GM21529 (cell line): ENCODE measurements around the gene PTGDS.

Experiments
- ATAC-seq: cut with Tn5 transposase; IDR thresholded peaks from one replicate; pipeline ENCODE4 v1.9.1; 2021; ENCODE audit not compliant: unreplicated experiment

PTGDS gene

DNA sequence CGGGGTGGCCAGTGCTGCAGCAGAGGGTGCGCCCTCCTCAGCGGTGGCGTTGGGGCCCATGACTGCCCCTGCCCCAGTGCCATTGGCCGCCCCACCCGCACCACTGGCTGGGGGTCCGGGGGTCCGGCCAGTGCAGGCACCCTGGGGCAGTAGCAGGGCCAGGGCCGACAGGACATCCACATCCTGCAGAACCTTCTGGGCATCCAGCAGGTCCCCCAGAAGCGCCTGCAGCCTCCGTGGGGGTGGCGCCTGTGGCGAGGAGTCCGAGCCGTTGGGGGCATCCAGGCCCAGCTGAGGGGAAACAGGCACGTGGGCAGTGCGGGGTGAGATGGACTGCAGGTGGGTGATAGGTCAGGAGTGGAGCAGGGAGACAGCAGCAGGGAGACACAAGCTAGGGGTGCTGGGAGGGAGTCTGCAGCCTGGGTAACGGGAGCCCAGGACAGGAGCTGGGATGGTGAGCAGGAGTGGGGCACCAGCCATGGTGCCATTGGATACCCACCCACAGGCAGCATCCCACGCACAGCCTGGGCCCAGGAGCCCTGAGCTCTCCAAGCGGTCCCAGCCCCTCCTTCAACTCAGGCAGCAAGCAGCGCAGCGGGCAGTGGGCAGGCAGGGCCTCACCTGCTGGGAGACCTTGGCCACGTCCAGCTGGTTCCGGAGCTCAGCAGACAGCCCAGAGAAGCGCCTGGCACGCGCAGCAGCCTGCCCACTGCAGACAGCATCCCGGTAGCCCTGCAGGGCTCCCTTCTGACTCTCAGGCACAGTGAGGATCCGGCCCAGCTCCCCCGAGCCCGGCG is 43.7 kb downstream of the PTGDS start:
- ATAC-seq = no peak

- ATAC-seq = no peak
Measured at GRCh38 chr9:137021568-137021978, 44.3 kb downstream of the PTGDS start.

GRCh38 chr9:137021979-137022661 is 44.8 kb downstream of the PTGDS start:
- no peak for ATAC-seq

GRCh38 chr9:137022662-137023008 is 45.3 kb downstream of the PTGDS start:
- ATAC-seq = no peak

- ATAC-seq = no peak
Measured at GRCh38 chr9:137023157-137023556, 45.9 kb downstream of the PTGDS start.

DNA sequence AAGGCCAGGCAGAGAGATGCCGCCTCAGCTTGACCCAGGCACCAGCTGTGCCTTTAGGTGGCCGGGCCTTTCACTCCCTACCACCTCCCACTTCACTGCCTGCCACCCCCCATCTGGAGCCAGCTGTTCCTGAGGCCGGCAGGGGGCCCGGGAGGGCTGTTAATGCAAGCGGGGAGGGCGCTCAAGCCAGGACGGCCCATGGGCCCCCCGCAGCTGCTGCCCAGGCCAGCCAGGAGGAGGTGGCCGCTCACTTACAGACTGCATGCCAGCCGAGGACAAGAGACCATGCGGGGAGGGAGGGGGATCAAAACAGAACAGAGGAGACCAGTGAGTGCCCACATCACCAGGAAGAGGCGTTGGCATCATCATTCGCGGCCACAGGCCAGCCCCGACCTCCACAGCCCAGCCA is 46.3 kb downstream of the PTGDS start:
- no peak for ATAC-seq

- no peak for ATAC-seq
Measured at GRCh38 chr9:137025517-137025966, 48.2 kb downstream of the PTGDS start.

DNA sequence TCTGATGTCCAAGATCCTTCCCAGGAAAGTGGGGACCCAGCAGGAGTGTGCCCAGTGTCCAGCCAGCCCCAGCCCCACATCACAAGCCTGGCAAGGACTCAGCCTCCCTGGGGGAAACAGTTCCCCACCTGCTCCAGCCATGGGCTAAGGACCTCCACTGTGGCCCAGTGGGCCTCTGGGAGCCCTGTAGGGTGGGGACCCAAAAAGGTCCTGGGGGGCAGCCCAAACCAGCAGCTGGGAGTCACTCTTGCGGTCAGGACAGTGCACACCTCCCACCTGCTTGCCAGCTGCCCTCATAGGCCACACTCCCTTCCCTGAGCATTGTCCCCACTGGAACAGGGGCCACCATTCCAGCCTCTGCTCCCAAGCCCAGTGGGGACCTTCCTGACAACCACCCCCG is 49.1 kb downstream of the PTGDS start:
- no peak for ATAC-seq

DNA sequence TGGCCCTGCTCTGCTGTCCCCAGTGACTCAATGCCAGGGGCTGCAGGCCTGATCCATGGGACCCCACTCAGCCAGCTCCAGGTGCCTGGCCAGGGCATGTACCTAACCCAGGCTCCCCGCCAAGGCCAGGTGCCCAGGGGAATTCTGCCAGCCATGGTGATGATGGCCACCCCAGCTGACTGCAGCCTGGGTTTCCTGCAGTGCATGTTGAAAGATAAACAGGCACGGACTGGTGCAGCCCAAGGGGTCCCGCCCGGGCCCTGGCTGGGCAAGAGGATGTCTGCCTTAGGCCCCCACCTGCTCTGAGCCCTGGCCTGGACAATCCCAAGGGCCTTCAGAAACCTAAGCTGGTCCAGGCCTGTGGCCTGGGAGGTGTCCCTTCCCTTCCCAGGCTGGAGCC is 49.5 kb downstream of the PTGDS start:
- ATAC-seq = no peak

DNA sequence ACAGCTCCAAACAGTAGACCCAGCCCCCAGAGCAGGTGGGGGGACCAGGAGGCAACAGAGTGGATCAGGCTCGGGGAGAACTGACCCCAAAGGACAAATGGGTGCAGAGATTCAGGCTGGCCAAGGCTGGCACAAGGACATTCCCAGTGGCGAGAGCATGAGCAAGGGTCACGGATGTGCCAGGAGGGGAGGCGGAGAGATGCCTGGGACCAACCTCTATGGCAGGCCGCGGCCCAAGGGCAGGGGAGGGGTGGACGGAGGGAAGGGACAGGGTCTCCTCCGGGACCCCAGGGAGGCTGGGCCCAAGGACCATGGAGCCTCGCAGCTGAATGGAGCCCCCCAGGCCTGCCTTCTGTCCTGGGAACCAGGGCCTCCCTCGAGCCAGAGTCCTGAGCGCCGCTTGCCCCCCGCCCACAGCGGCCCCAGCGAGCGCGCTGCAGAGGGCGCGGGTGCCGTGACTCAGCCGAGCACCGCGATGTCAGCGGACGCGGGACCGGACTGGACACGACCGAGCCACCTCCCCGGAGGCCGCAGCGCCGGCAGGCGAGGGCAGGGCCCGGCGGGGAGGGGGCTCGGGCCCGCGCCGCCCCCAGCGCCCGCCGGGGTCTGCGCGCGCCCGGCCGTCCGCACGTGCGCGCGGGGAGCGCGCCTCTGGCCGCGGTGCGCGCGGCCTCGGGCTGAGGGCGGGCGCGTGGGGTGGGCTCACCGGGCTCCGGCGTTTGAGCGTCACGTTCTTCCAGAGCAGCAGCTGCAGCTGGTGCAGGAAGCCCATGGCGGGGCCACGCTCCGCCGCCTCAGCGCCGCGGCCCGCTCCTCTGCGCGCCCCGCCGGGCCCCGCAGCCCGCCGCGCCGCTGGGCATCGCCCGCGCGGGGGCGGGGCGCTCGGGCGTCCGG is 50.3 kb downstream of the PTGDS start, which contains the start of gene ABCA2:
TSS of gene ABCA2 (minus strand) at position 869 of the 894 bp plus-strand sequence. CDS start at position 772, 97 bp downstream.
- ATAC-seq = no peak

GRCh38 chr9:137028263-137029057 is 51.2 kb downstream of the PTGDS start:
- ATAC-seq = peak; percentile 45

GRCh38 chr9:137029058-137029936 is 52.0 kb downstream of the PTGDS start:
- peak; percentile 29 for ATAC-seq

DNA sequence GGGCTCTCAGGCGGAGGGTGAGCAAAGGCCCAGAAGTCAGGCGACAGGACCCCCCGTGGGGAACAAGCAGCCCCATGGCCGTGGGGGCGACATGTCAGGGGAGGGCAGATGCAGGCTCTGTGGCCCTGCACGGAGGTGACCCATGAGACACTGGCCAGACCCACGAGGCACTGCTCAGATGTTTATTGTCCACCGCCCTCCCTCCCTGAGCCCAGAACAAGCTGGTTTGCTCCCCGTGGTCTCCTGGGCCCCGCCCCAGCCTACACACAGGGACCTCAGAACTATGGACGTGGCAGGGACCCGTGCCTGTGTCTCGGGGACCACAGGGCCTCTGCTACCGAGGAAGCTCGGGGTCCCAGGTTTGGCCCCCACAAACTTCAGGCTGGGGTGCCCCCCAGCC is 52.7 kb downstream of the PTGDS start:
- no peak for ATAC-seq

DNA sequence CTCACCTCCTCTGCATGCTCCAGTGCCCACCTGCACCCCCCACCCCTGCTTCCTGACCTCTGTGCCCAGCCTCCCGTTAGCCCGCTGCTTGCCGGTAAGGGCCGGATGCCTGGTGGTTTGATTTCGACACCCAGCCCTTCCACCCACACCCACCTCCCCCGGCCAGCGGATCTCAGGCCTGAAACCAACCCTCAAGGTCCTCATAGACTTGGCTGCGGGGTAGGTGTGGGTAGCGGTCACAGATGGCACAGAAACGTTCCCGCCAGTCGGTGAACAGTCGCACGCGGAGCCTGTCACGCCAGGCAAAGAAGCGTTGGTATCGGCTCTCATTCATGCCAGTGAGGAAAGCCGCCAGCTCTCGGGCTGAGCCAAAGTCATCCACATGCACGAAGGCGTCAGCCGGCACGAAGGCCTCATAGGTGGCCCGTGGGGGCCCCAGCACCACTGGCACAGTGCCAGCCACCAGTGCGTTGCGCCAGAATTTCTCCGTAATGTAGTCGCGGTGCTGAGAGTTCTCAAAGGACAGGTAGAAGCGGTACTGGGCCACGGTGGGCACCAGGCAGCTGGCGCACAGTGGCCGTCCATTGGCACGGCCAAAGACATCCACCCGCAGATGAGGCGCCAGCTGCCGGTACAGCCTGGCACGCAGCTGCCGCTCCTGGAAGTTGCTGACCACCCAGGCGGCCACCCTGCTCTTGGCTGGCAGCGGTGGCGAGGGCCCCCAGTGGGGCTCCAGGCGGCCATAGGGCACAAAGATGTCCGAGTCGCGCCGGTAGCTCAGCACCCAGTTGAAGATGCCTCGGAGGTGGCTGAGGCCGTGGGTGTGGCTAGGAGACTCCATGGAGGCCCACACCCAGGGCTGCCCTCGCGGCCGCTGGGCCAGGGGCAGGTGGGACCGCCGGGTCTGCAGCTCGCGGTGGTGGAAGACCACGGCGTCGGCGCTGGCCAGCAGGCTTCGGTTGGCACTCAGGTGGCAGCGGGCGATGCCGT is 53.5 kb downstream of the PTGDS start:
- ATAC-seq = no peak
